Brain pericyte (primary cell): ENCODE data around the gene PKP2.

Source experiments
- DNase-seq: peaks from one replicate; pipeline ENCODE4 v3.0.0-alpha.2; 2012; ENCODE audit warnings: low read depth, low spot score

Gene PKP2

GRCh38 chr12:32896432-32897280, at the start of gene PKP2:
TSS of gene PKP2 (minus strand) at chr12:32896777. CDS start at chr12:32896731, 46 bp downstream.
- DNase-seq, result no peak

- no peak for DNase-seq
Measured at GRCh38 chr12:32944195-32944594, 47.6 kb upstream of the PKP2 start.

- DNase-seq, result no peak
Measured at GRCh38 chr12:32939801-32940200, 43.2 kb upstream of the PKP2 start.

GRCh38 chr12:32926963-32927362, 30.4 kb upstream of the PKP2 start:
- DNase-seq, result no peak

GRCh38 chr12:32926356-32926755, 29.8 kb upstream of the PKP2 start:
- no peak for DNase-seq

- DNase-seq, result no peak
Measured at GRCh38 chr12:32922546-32923297, 26.1 kb upstream of the PKP2 start.

- DNase-seq, result no peak
Measured at GRCh38 chr12:32921397-32921796, 24.8 kb upstream of the PKP2 start.

- no peak for DNase-seq
Measured at GRCh38 chr12:32920506-32921085, 24.0 kb upstream of the PKP2 start.

DNA sequence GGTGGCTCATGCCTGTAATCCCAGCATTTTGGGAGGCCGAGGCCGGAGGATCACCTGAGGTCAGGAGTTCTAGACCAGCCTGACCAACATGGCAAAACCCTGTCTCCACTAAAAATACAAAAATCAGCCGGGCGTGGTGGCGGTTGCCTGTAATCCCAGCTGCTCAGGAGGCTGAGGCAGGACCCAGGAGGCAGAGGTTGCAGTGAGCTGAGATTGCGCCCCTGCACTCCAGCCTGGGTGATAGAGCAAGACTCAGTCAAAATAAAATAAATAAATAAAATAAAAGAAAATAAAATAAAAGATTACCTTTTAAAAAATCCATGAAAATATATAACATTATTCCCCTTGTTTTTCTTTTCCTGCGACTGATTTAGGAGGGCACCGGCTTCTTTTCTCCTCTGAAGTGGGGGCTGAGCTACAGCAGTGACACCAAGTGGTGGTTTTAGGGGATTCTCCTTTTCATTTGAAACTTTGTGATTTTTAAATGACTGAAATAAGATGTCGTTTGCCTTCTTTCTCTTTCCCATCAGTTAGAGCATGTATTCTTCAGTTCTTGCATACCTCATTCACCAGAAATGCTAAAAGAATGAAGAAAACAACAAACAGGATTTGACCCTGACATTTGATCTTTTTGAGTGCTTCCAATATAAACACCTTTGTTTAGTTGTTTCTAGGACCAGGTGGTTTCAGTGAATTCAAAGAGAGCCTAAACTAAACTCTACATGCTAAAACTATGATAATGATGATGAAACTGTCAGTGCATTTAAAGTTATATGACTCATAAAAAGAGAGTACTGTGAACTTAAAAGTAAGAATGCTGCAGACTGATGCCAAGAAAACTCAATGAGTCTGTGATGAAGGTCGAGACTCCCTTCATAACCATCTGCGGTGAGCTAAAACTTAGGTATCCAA, 22.6 kb upstream of the PKP2 start:
- DNase-seq, result no peak

DNA sequence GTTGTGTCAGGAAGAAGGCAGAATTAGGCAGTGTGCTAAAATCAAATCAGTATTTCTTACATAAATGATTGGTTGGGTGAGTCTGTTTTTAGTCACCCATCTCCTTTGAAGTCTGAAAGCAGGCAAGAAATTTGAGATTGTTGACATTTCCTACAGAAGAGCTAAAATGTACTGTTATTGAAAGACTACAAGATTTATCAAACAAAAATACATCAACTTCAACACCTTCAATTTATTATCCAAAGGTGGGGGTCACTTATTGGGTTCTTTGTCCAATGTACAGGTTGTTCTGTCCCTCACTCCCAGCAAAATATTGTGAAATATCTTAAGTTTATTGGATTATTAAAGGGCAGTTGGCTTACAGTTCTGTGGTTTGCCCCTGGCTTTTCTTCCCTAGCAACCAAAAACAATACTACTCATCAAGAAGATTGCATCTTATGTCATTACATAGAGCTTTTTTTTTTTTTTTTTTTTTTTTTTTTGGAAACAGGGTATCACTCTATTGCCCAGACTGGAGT, 20.6 kb upstream of the PKP2 start:
- DNase-seq, result no peak

GRCh38 chr12:32907898-32908476, 11.4 kb upstream of the PKP2 start:
- no peak for DNase-seq

DNA sequence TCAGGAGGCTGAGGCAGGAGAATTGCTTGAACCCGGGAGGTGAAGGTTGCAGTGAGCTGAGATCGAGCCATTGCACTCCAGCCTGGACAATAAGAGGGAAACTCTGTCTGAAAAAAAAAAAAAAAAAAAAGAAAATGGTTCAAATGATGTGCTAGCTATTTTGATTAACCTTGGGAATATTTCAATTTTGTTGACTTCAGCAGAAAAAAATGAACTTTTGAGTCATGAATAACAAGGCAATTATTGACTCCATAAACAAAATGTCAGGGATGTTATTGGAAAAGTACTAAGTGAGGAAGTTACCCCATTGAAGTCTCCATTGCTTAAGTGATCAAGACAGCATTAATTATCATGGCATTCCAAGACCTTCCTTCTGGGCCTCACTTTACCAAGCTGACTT, 10.6 kb upstream of the PKP2 start:
- DNase-seq, result no peak

DNA sequence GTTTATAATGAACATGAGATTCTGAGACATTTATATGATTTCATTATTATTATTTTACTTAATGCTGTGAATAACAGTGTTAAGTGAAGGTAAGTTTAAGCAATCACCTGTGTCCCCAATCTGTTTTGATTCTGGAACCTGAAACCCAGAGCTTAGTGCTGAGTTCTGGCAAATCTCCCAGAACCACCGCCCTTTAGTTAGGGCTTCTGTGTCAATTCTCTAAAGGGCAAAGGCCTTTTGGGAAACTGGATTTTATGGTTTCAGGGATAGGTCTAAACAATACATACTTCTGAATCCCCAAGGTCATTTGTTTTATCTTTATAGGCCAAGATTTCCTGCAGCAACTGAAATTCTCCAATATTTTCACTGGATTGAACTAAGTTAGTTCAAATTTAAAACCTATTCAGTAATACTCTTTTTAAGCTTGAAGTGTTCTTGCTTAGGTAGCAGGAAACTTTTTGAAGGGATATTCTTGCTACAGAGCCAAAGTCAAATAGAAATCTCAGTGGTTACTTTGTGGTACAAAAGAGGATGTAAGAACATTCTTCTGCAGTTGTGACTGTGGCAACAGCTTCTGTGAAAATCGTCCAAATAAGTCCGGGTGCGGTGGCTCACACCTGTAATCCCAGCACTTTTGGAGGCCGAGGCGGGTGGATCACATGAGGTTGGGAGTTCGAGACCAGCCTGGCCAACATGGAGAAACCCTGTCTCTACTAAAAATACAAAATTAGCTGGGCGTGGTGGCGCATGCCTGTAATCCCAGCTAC, 10.0 kb upstream of the PKP2 start:
- no peak for DNase-seq

DNA sequence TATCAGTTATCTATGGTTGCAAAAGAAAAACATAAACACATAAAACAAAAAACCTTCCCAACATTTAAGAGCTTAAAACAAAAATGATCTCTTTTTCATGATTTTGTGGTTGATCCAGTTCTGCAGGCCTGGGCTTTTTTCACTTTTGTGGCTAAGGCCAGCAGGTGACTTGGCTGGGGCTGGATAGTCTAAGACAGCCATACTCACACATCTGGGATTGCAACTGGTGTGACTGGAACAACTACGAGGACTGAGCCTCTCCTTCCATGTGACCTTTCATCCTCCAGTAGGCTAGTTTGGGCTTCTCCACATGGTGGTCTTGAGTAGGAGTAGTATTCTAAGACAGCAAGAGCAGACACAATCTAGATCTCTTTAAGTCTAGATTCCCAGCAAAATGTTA, 7.2 kb upstream of the PKP2 start:
- DNase-seq, result no peak

DNA sequence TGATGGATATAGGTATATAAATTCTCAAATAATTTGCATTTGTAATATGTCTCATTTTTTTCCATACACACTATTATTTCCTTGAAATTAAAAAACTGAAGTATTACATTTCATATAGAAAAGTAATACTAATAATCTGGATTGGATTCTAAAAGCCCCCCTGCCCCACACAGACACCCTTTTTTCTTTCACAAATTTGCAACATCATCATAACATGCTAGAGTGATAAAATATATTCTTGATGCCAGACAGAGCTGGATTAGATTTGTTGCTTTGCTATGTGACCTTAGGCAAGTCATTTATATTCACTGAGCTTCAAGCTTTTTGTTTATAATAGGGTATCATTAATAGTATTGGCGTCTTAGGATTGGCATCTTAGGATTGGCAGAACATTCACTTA, 6.7 kb upstream of the PKP2 start:
- DNase-seq, result no peak

DNA sequence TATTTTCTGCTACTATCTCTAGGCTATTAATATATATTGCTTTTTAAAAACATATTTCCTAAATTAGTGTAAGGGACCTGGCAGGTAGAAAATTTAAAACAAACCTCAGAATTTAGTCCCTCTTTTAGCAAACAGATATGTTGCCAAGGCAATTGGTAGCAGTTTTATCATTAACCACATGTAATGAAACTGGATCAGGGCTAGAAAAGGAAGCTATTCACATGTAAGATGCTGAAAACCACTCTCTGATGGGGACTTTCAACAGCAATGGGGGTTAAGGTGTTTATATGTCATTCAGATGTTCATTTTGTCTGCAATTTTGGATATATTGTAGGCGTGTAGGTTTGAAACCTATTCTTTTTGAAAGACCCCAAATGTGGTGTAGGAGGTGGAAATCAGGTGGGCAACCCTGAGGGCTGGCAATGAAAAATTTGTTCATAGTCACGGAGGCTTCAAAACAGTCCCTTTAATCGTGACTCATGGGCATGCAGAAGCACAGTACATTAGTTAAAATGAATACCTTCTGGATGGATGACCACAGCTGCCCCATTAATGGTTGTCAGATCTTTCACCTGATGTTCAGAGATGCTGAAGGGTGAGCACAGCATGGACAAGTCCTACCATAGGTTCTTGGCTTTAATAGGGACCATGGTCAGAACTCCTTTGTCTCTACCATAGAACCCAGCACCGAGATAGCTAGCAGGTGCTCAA, 5.9 kb upstream of the PKP2 start:
- no peak for DNase-seq

- DNase-seq, result no peak
Measured at GRCh38 chr12:32901553-32901952, 5.0 kb upstream of the PKP2 start.

DNA sequence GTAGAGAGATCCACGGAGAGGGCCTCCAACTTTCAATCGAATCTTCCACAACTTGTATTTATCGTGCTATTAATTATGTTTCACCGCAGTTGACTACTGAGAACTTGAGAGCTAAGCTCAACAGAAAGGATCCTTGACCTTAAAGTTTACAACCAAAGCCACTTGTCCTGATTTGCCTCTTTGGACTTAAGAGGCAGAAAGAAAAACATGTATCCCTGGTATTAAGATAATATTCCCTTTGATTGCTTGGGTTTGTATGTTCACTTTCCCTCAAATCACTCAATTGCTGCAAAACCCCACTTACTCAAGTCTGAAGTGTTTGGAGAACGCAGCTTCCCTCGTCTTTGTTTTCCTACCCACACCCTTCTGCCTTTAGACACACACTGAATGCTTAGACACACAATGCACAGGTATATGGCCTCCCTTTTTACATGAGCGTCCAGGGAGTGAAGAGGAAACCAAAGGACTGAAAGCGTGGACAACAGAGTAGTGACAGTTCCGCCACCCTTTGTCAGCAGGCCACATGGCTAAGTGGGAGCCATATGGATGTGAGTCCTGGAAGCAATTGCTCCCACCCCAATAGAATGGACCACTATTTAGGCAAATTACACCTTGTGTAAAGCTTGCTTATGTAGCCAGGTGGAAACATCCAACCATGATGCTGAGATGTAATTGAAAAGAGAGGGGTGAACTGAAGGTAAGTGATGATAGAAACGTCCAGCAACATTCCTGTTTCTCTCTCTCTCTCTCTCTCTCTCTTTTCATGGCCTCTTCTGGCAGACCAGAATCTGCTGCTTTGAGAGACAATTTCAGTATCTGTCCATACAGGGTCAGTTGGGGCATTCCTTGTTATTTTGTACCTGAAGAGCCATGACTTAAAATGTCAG, 1.4 kb upstream of the PKP2 start:
- no peak for DNase-seq

DNA sequence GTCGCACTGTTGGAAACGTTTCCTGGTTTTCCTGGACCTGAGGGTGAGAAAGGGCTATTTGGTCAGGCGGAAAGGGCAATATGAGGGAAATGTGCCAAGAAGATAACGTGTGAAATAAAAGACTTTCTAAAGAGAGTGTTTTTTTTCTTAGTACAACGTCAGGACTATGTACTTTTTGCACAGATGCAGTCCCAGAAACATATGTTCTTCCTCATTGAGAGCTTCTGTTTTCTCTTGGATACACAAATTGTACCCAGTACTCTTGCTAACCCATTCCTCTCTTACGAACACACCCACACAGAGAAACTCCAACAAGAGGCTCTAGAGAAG, 669 bp upstream of the PKP2 start:
- DNase-seq, result no peak
